Measurements from ENCODE around the gene SCAF4. TPM values are rescaled to one million over a fixed set of nuclear protein-coding genes. Genes with fewer than 3 reads are reported as not detected.
"Not testable (repeated sequence)": the region's sequence is repeated elsewhere in the genome, so short reads cannot be mapped to it uniquely, and the experiment has no call there.

Gene SCAF4
- total RNA-seq, 1 donor = 7.6 TPM

- no peaks in the 10 kb centered on the region for H3K79me2 ChIP-seq (ENCODE audit: insufficient read depth, low read length)
- H3K4me3 ChIP-seq (ENCODE audit: insufficient read depth, low read length) = no peak overlapping the region
- H3K27ac ChIP-seq (ENCODE audit: low read depth, low read length) = no peak overlapping the region
- no peak overlapping the region for H3K4me2 ChIP-seq (ENCODE audit: insufficient read depth, low read length)
- no peaks in the 10 kb centered on the region for H3K36me3 ChIP-seq (ENCODE audit: insufficient read depth, low read length)
- no peaks in the 10 kb centered on the region for H4K20me1 ChIP-seq (ENCODE audit: insufficient read depth, low read length)
- H3K27me3 ChIP-seq (ENCODE audit: insufficient read depth, low read length) = no peaks in the 10 kb centered on the region
- H3K4me1 ChIP-seq (ENCODE audit: insufficient read depth, low read length) = no peaks in the 10 kb centered on the region
- no peak overlapping the region for H2AFZ ChIP-seq (ENCODE audit: low read length)
- TF ChIP-seq CTCF (IDR thresholded peaks at IDR 0.05; ENCODE audit: extremely low read depth, low read depth, low read length) = no peak
- H3K9me3 ChIP-seq (ENCODE audit: low read depth, low read length) = no peaks in the 10 kb centered on the region
- DNase-seq (ENCODE audit: insufficient read length, low spot score, missing footprints) = no peak
These were observed 87.3 kb downstream of the SCAF4 start for GRCh38 chr21:31644643-31645042.

GRCh38 chr21:31641416-31641922 lies 90.4 kb downstream of the SCAF4 start:
- Histone ChIP-seq H3K4me3 (ENCODE audit: insufficient read depth, low read length) (no peak overlapping the region), H3K79me2 (ENCODE audit: insufficient read depth, low read length) (no peaks in the 10 kb centered on the region), H3K27ac (ENCODE audit: low read depth, low read length) (no peak overlapping the region), H3K4me1 (ENCODE audit: insufficient read depth, low read length) (no peaks in the 10 kb centered on the region), H3K27me3 (ENCODE audit: insufficient read depth, low read length) (no peaks in the 10 kb centered on the region), H3K4me2 (ENCODE audit: insufficient read depth, low read length) (no peak overlapping the region), H4K20me1 (ENCODE audit: insufficient read depth, low read length) (no peaks in the 10 kb centered on the region), H3K36me3 (ENCODE audit: insufficient read depth, low read length) (no peaks in the 10 kb centered on the region), H3K9me3 (ENCODE audit: low read depth, low read length) (no peaks in the 10 kb centered on the region), H2AFZ (ENCODE audit: low read length) (no peak overlapping the region)
- TF ChIP-seq CTCF (IDR thresholded peaks at IDR 0.05; ENCODE audit: extremely low read depth, low read depth, low read length) = no peak
- DNase-seq (ENCODE audit: insufficient read length, low spot score, missing footprints) = no peak

- no peak overlapping the region for H2AFZ ChIP-seq (ENCODE audit: low read length)
- H3K4me1 ChIP-seq (ENCODE audit: insufficient read depth, low read length) = no peaks in the 10 kb centered on the region
- H3K27me3 ChIP-seq (ENCODE audit: insufficient read depth, low read length) = no peaks in the 10 kb centered on the region
- no peaks in the 10 kb centered on the region for H3K36me3 ChIP-seq (ENCODE audit: insufficient read depth, low read length)
- no peak overlapping the region for H3K4me2 ChIP-seq (ENCODE audit: insufficient read depth, low read length)
- no peaks in the 10 kb centered on the region for H3K79me2 ChIP-seq (ENCODE audit: insufficient read depth, low read length)
- no peaks in the 10 kb centered on the region for H3K9me3 ChIP-seq (ENCODE audit: low read depth, low read length)
- no peak overlapping the region for H3K4me3 ChIP-seq (ENCODE audit: insufficient read depth, low read length)
- no peaks in the 10 kb centered on the region for H4K20me1 ChIP-seq (ENCODE audit: insufficient read depth, low read length)
- TF ChIP-seq CTCF (IDR thresholded peaks at IDR 0.05; ENCODE audit: extremely low read depth, low read depth, low read length) = no peak
- no peak overlapping the region for H3K27ac ChIP-seq (ENCODE audit: low read depth, low read length)
- no peak for DNase-seq (ENCODE audit: insufficient read length, low spot score, missing footprints)
These were observed 95.0 kb downstream of the SCAF4 start for GRCh38 chr21:31636874-31637273.

GRCh38 chr21:31634993-31635392 lies 96.9 kb downstream of the SCAF4 start:
- no peaks in the 10 kb centered on the region for H3K27me3 ChIP-seq (ENCODE audit: insufficient read depth, low read length)
- TF ChIP-seq CTCF (IDR thresholded peaks at IDR 0.05; ENCODE audit: extremely low read depth, low read depth, low read length) = no peak
- no peak overlapping the region for H3K4me2 ChIP-seq (ENCODE audit: insufficient read depth, low read length)
- H2AFZ ChIP-seq (ENCODE audit: low read length) = no peak overlapping the region
- H3K79me2 ChIP-seq (ENCODE audit: insufficient read depth, low read length) = no peaks in the 10 kb centered on the region
- H3K27ac ChIP-seq (ENCODE audit: low read depth, low read length) = no peak overlapping the region
- no peaks in the 10 kb centered on the region for H3K4me1 ChIP-seq (ENCODE audit: insufficient read depth, low read length)
- H3K36me3 ChIP-seq (ENCODE audit: insufficient read depth, low read length) = no peaks in the 10 kb centered on the region
- no peak overlapping the region for H3K4me3 ChIP-seq (ENCODE audit: insufficient read depth, low read length)
- H3K9me3 ChIP-seq (ENCODE audit: low read depth, low read length) = no peaks in the 10 kb centered on the region
- H4K20me1 ChIP-seq (ENCODE audit: insufficient read depth, low read length) = no peaks in the 10 kb centered on the region
- DNase-seq (ENCODE audit: insufficient read length, low spot score, missing footprints) = no peak

- H3K27ac ChIP-seq (ENCODE audit: low read depth, low read length); H2AFZ ChIP-seq (ENCODE audit: low read length); H3K79me2 ChIP-seq (ENCODE audit: insufficient read depth, low read length); H3K27me3 ChIP-seq (ENCODE audit: insufficient read depth, low read length); H3K4me3 ChIP-seq (ENCODE audit: insufficient read depth, low read length); DNase-seq (ENCODE audit: insufficient read length, low spot score, missing footprints); H3K4me2 ChIP-seq (ENCODE audit: insufficient read depth, low read length); H3K4me1 ChIP-seq (ENCODE audit: insufficient read depth, low read length); H4K20me1 ChIP-seq (ENCODE audit: insufficient read depth, low read length); H3K36me3 ChIP-seq (ENCODE audit: insufficient read depth, low read length); H3K9me3 ChIP-seq (ENCODE audit: low read depth, low read length): not testable (repeated sequence)
These were observed 100.0 kb downstream of the SCAF4 start for GRCh38 chr21:31631881-31632280.

Data from osteoblast (primary cell).